ENCODE data around the gene VSIG8. TPM values are rescaled to one million over a fixed set of nuclear protein-coding genes. Genes with fewer than 3 reads are reported as not detected.

The VSIG8 gene
- total RNA-seq, 2 donors from 2014 or later, result not detected

DNA sequence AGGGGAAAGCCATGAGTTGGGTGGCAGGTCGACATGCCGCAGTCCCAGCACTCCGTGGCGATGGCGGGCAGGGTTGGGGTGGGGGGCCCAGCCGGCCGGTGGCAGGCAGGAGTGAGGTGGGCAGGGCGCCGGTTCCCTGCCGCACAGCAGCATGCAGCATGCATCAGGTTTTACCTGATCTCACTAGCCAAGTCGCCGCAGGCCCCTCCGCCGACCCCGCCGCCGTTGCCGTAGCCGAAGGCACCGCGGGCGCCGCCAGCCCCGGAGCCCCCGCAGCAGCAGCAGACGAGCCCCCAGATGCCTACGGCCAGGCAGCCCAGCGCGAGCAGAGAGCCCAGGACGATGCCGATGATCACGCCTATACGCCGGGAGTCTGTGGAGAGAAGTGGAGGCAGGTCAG is 6.7 kb downstream of the VSIG8 start:
- Histone ChIP-seq H3K9ac (ENCODE audit: extremely low read depth, low read length, poor library complexity, severe bottlenecking) (no peak overlapping the region), H3K36me3 (ENCODE audit: control insufficient read depth, insufficient read depth, low read length) (no peaks in the 10 kb centered on the region), H3K4me1 (ENCODE audit: control insufficient read depth, insufficient read depth, low read length) (peaks cover 2% of the 10 kb centered on the region), H3K9me3 (ENCODE audit: control insufficient read depth, low read length) (no peaks in the 10 kb centered on the region), H3K27me3 (ENCODE audit: control insufficient read depth, insufficient read depth, low read length, poor library complexity, severe bottlenecking) (peaks cover 27% of the 10 kb centered on the region), H3K4me3 (ENCODE audit: low read length) (no peak overlapping the region), H3K27ac (ENCODE audit: low read depth, low read length) (no peak overlapping the region)
- H3K4me1 Mint-ChIP-seq, result peaks cover 9% of the 10 kb centered on the region
- DNase-seq, result no peak
- peaks cover 47% of the 10 kb centered on the region for H3K27me3 Mint-ChIP-seq (ENCODE audit: insufficient read depth)
- TF ChIP-seq, protein P1, sequence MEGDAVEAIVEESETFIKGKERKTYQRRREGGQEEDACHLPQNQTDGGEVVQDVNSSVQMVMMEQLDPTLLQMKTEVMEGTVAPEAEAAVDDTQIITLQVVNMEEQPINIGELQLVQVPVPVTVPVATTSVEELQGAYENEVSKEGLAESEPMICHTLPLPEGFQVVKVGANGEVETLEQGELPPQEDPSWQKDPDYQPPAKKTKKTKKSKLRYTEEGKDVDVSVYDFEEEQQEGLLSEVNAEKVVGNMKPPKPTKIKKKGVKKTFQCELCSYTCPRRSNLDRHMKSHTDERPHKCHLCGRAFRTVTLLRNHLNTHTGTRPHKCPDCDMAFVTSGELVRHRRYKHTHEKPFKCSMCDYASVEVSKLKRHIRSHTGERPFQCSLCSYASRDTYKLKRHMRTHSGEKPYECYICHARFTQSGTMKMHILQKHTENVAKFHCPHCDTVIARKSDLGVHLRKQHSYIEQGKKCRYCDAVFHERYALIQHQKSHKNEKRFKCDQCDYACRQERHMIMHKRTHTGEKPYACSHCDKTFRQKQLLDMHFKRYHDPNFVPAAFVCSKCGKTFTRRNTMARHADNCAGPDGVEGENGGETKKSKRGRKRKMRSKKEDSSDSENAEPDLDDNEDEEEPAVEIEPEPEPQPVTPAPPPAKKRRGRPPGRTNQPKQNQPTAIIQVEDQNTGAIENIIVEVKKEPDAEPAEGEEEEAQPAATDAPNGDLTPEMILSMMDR (conservative IDR thresholded peaks at IDR 0.05), result no peak
- no peak overlapping the region for H3K27ac Mint-ChIP-seq
- 95 to 96% methylated on average over 23 to 34 of the region's 34 CpGs for WGBS, 2 experiments (ENCODE audit: insufficient coverage in 1 of 2, insufficient read length in 1 of 2)
- H3K9me3 Mint-ChIP-seq, result no peaks in the 10 kb centered on the region
- no peaks in the 10 kb centered on the region for H3K36me3 Mint-ChIP-seq (ENCODE audit: low read depth)
- H3K4me3 Mint-ChIP-seq, result no peak overlapping the region

DNA sequence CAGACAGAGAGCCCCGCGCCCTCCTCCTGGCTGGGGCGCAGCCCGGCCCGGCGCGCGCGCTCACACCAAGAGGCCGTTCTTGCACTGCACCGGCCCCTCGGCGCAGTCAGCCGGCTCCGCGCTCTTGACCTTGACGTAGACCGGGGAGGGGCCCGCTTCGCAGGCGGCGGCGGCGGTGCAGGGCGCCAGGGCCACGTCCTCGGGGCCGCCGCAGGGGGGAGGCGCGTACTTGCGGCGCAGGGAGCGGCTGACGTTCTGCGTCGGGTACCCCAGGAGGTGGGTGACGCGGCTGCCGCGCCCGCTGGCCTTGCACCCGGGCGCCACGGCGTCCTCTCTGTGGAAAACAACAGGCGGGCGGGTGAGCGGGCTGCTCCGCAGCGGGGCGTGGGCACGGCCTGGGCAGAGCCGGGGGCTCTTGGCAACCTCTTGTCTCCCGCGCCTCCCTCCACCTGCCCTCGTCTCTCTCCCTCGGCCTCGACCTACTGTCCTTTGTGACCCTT is 7.7 kb downstream of the VSIG8 start:
- 3% methylated on average over 59 of the region's 59 CpGs; no CpG with 5 or more reads in 1 of the 2 experiments for WGBS, 2 experiments (ENCODE audit: insufficient coverage in 1 of 2, insufficient read length in 1 of 2)
- H3K4me3 Mint-ChIP-seq, result peak overlapping the region; percentile 61
- peaks cover 2% of the 10 kb centered on the region for H3K4me1 ChIP-seq (ENCODE audit: control insufficient read depth, insufficient read depth, low read length)
- no peaks in the 10 kb centered on the region for H3K9me3 Mint-ChIP-seq
- peak; percentile 89 for DNase-seq
- TF ChIP-seq, protein P1 (conservative IDR thresholded peaks at IDR 0.05), result no peak
- H3K36me3 Mint-ChIP-seq (ENCODE audit: low read depth), result no peaks in the 10 kb centered on the region
- H3K4me1 Mint-ChIP-seq, result peaks cover 9% of the 10 kb centered on the region
- peak overlapping the region; percentile 76 for H3K4me3 ChIP-seq (ENCODE audit: low read length)
- H3K27me3 ChIP-seq (ENCODE audit: control insufficient read depth, insufficient read depth, low read length, poor library complexity, severe bottlenecking), result peaks cover 29% of the 10 kb centered on the region
- peaks cover 50% of the 10 kb centered on the region for H3K27me3 Mint-ChIP-seq (ENCODE audit: insufficient read depth)
- H3K9me3 ChIP-seq (ENCODE audit: control insufficient read depth, low read length), result no peaks in the 10 kb centered on the region
- no peaks in the 10 kb centered on the region for H3K36me3 ChIP-seq (ENCODE audit: control insufficient read depth, insufficient read depth, low read length)
- no peak overlapping the region for H3K27ac Mint-ChIP-seq
- H3K27ac ChIP-seq (ENCODE audit: low read depth, low read length), result no peak overlapping the region
- H3K9ac ChIP-seq (ENCODE audit: extremely low read depth, low read length, poor library complexity, severe bottlenecking), result peak overlapping the region; percentile 20

DNA sequence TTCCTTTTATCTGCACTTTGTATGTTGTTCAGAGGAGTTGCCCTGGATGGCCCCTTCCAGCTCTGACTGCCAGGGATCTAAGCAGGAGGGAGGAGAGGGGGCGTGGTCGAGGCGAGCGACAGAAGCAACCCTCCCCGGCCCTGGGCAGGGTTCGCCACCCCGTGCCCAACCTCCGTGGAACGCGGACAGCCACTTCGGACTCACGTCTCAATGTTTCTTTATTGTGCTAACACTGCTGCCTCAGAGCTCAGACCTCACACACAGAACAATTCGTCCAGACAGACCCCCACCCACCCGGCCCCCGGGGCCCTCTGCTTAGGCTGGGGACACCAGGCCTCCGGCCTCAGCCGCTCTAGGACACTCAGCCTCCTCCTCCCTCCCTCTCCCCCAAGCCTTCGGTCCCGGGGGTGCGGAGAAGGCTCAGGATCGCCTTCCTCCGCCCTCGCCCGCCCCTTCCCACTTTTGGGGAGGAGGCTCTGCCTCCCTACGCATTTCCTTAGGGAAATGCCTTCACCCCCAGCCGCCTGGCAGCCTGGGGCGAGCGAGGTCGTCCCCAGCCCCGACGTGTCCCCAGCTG is 8.3 kb downstream of the VSIG8 start:
- Histone ChIP-seq H3K36me3 (ENCODE audit: control insufficient read depth, insufficient read depth, low read length) (no peaks in the 10 kb centered on the region), H3K4me3 (ENCODE audit: low read length) (peak overlapping the region; percentile 76), H3K9ac (ENCODE audit: extremely low read depth, low read length, poor library complexity, severe bottlenecking) (peak overlapping the region; percentile 20), H3K4me1 (ENCODE audit: control insufficient read depth, insufficient read depth, low read length) (peaks cover 2% of the 10 kb centered on the region), H3K9me3 (ENCODE audit: control insufficient read depth, low read length) (no peaks in the 10 kb centered on the region), H3K27me3 (ENCODE audit: control insufficient read depth, insufficient read depth, low read length, poor library complexity, severe bottlenecking) (peaks cover 29% of the 10 kb centered on the region), H3K27ac (ENCODE audit: low read depth, low read length) (no peak overlapping the region)
- Mint-ChIP-seq H3K27me3 (ENCODE audit: insufficient read depth) (peaks cover 50% of the 10 kb centered on the region), H3K27ac (no peak overlapping the region), H3K4me1 (peaks cover 9% of the 10 kb centered on the region), H3K9me3 (no peaks in the 10 kb centered on the region), H3K4me3 (peak overlapping the region; percentile 61), H3K36me3 (ENCODE audit: low read depth) (no peaks in the 10 kb centered on the region)
- WGBS, 2 experiments (ENCODE audit: insufficient coverage in 1 of 2, insufficient read length in 1 of 2), result 1% methylated on average over 22 to 31 of the region's 31 CpGs
- peak; percentile 81 for DNase-seq
- TF ChIP-seq, protein P1 (conservative IDR thresholded peaks at IDR 0.05), result no peak
